GM12874 (cell line): ENCODE results near the gene OR11L1.

ENCODE experiments used
- TF ChIP-seq, protein P1 (sequence below): IDR thresholded peaks from 2 replicates; pipeline ENCODE4 v1.5.1; 2011; ENCODE audit warnings: low read depth, mild to moderate bottlenecking, control low read depth, low read length, moderate library complexity; ENCODE audit not compliant: insufficient read depth

OR11L1 gene, protein sequence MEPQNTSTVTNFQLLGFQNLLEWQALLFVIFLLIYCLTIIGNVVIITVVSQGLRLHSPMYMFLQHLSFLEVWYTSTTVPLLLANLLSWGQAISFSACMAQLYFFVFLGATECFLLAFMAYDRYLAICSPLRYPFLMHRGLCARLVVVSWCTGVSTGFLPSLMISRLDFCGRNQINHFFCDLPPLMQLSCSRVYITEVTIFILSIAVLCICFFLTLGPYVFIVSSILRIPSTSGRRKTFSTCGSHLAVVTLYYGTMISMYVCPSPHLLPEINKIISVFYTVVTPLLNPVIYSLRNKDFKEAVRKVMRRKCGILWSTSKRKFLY

DNA sequence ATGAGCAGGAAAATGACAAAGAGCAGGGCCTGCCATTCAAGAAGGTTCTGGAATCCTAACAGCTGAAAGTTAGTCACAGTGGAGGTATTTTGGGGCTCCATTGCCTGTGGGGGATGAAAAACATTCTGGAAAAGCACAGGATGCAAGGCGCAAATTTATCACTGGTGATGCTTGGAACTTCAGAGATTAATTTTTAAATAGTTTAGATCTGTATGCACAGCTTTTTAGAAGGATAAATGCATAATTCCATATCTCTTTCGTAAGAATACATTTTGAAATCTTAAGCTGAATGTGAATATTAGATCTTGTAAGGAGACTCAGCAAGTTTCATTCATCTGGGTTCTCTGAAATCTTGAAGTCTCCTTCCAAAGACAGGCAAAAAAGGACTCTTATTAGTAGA lies at the start of gene OR11L1:
OR11L1 (minus strand) TSS at position 101 of the 400 bp plus-strand sequence; CDS start at position 101, 0 bp downstream.
- TF ChIP-seq, protein P1, sequence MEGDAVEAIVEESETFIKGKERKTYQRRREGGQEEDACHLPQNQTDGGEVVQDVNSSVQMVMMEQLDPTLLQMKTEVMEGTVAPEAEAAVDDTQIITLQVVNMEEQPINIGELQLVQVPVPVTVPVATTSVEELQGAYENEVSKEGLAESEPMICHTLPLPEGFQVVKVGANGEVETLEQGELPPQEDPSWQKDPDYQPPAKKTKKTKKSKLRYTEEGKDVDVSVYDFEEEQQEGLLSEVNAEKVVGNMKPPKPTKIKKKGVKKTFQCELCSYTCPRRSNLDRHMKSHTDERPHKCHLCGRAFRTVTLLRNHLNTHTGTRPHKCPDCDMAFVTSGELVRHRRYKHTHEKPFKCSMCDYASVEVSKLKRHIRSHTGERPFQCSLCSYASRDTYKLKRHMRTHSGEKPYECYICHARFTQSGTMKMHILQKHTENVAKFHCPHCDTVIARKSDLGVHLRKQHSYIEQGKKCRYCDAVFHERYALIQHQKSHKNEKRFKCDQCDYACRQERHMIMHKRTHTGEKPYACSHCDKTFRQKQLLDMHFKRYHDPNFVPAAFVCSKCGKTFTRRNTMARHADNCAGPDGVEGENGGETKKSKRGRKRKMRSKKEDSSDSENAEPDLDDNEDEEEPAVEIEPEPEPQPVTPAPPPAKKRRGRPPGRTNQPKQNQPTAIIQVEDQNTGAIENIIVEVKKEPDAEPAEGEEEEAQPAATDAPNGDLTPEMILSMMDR = no peak

DNA sequence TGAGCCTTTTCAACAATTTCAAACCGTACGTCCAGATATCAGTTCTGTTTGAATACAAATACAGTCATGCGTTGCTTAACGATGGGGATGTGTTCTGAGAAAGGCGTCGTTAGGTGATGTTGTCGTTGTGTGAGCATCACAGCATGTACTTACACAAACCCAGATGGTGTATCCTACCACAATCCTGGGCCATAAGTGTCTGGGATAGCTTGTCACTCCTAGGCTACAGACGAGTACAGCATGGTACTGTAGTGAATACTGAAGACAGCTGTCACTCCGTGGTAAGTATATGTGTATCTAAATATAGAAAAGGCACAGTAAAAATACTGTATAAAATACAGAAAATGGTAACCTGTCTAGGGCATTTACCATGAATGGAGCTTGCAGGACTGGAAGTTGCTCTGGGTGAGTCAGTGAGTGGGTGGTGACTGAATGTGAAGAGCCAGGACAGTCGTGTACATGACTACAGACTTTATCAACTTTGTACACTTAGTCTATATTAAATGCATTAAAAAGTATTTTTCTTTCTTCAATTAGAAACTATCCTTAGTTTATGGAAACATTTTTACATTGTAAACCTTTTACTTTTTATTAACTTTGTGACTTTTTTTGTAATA lies 43.2 kb upstream of the OR11L1 start:
- TF ChIP-seq, protein P1 = no peak

DNA sequence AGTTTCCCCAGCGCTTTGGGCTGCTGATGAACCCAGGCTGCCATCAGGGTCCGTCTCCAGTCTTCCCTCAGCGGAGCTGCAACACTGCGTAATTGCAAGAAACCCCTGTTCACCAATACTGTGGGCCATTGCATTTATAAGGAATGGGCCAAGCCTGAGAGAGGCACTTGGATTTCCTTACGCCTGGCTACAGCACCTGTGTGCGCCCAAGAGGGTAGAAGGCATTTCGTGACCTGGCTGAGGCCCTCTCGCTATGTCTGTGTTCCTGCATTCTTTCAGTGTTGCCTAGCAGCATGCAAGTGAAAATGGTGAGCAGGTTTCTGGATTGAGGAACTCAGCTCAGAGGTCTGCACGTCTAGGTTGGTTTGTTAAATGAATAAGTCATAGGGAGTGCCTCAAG lies 41.6 kb upstream of the OR11L1 start:
- TF ChIP-seq, protein P1 = no peak

DNA sequence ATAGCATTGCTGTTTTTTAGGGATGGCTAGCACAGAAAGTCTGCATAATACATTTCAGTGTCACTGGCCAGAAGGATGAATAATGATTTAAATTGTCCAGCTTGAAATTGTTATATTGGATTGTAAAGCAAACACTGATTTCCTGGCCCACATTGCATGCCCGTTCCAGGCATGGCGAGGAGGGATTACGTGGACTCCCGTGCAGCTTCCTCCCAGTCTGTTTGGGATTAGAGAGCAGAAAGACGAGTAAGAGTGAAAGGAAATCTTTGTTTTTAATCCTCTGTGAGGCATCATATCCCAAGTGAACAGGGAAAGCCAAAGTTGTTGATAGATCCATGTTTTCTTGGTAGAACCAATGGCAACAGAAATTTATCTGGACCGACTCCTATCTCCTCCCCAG lies 23.7 kb upstream of the OR11L1 start:
- TF ChIP-seq, protein P1 = no peak

DNA sequence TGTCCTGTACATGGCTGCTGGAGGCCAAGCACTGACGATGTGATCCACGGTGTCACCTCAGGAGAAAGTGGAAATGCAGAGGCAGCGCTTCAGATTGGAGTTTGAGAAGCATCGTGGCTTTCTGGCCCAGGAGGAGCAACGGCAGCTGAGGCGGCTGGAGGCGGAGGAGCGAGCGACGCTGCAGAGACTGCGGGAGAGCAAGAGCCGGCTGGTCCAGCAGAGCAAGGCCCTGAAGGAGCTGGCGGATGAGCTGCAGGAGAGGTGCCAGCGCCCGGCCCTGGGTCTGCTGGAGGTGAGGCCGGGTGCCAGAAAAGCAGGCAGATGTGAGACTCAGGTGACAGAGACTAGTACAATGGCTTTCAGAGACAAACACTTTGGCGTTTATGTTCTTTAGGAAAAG lies 22.9 kb upstream of the OR11L1 start:
- TF ChIP-seq, protein P1 = no peak

DNA sequence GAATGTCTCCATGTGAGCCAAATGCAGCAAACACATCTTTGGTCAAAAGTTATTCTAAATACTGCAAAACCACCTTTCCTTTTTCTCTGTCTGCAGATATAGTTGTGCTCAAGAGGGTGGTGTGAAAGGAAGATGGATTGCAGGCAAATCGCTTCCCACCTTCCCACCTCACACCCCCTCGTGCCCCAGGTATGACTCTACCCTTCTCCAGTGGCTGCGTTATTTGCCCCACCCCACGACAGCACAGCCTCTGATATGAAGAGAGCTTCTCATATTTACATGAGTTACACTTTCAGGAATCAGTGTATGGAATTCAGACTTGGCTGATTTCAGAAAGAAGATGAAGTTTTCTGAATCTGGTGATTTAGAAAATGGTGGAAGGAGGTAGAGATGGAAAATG lies 21.1 kb upstream of the OR11L1 start:
- TF ChIP-seq, protein P1 = no peak

DNA sequence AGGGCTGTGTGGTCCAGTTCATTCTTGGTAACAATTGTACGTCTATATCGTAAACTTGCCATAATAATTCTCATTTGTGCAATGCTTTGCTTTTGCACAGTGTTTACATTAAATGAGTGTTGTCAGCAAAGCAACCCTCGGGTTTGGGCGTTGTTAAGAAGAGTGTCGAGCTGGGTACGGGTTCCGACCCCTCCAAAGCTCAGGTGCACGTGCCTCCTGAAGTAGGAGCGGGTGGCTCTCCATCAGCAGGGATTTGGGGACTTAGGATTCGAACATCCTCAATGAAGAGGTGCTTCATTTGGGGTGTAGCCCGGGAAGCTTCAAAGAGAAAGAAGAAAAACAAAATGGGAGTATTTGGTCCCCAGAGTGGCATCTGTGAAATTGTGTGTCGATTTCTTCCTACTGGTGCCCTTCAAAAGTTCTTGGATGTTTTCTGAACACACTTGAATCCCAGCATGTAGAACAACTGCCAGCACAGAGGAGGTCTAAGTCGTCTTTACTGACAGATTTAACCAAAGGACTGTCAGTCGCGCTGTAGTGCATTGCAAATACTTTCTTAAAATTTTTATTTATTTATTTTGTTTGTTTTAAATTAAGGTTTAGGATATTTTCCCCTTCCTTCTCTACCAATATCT lies 16.4 kb upstream of the OR11L1 start:
- TF ChIP-seq, protein P1 = no peak
